Ascending aorta (tissue), 2 donors: ENCODE results near the gene CCDC33. TPM values are rescaled to one million over a fixed set of nuclear protein-coding genes. Genes with fewer than 3 reads are reported as not detected.

ENCODE experiments used
- DNase-seq, 2 donors: peaks; one replicate each; pipeline ENCODE4 v3.0.0-alpha.2; 2019; ENCODE audit warnings: low spot score in 2 of 2
- H3K27ac ChIP-seq, 2 donors: fragments of 200-600 bp; sonication (generic); one replicate each; pipeline ENCODE4 v1.5.1; 2016 to 2017; ENCODE audit warnings: mild to moderate bottlenecking in 1 of 2
- H3K27me3 ChIP-seq: fragments of 200-600 bp; sonication (generic); one replicate; pipeline ENCODE4 v1.5.1; 2017
- H3K36me3 ChIP-seq, 2 donors: fragments of 200-600 bp; sonication (generic); one replicate each; pipeline ENCODE4 v1.5.1; 2016
- H3K4me1 ChIP-seq, 2 donors: fragments of 200-600 bp; sonication (generic); one replicate each; pipeline ENCODE4 v1.5.1; 2016 to 2017; ENCODE audit warnings: mild to moderate bottlenecking in 1 of 2
- H3K4me3 ChIP-seq, 2 donors: fragments of 200-600 bp; sonication (generic); one replicate each; pipeline ENCODE4 v1.5.1; 2016 to 2017; ENCODE audit warnings: mild to moderate bottlenecking in 1 of 2
- H3K9me3 ChIP-seq, 2 donors: fragments of 200-600 bp; sonication (generic); one replicate each; pipeline ENCODE4 v1.5.1; 2016
- intact Hi-C: fragments of 100-400 bp; cut with DNase I; formaldehyde crosslinking; loops from one replicate; pipeline ENCODE4 v1.15.1; 2023
- total RNA-seq: library from RNA; depleted of rRNA; stranded (reverse); fragments of >200 nt; gene quantifications from one replicate; pipeline ENCODE4 v1.1.0, GENCODE V29; 2016
- TF ChIP-seq, protein P1 (sequence below), 3 experiments: fragments of 200-600 bp in 2 of 3; fragments of 450-650 bp in 1 of 3; sonication (generic) in 2 of 3; IDR thresholded peaks; one replicate each; pipeline ENCODE4 v1.5.1; 2016 to 2019; ENCODE audit warnings: antibody characterized with exemption in 3 of 3, mild to moderate bottlenecking in 1 of 3, moderate library complexity in 1 of 3

Gene CCDC33
- total RNA-seq, 1 donor from 2014 or later = not detected

DNA sequence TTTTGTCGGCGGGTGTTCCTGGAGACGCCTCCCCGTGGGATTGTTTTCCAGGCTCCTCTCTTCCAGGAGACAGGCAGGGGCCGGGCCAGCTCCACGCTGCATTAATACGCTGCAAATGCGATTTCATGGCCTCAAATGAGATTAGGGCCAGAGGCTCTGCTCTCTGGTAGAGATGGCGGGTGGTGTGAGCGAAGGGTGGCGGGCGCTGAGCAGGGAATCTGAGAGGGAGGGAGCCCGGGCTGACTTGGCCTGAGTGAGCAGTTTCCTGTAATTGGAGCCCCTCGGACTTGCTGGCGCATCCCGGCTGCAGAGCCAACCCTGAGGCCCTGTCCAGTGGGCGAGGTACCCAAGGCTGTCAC, 7.4 kb upstream of the CCDC33 start:
- Histone ChIP-seq H3K4me1 (peaks cover 2 to 4% of the 10 kb centered on the region in 2 donors), H3K27ac (no peak overlapping the region)
- intact Hi-C loops = no loop called here

DNA sequence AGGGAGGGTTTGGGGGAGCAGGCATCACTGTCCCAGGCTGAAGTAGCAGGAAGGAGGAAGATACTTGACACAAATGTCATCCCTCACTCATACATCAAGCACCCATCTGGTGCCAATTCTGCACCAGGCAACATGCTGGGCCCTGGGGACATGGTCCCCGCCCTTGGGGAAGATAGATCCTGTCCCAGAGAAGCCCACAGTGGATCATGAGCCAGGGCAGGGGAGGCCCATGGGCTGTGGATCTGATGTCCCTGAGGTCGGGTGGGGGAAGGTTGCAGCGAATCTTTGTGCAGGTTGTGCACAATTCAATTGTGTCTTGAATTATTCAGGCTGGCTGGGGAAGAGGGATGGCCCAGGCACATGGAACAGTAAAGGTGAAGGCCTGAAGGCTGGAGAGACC, 6.4 kb upstream of the CCDC33 start:
- H3K36me3 ChIP-seq = no peaks in the 10 kb centered on the region
- peaks cover 2 to 4% of the 10 kb centered on the region in 2 donors for H3K4me1 ChIP-seq
- H3K27ac ChIP-seq = no peak overlapping the region
- no peaks in the 10 kb centered on the region for H3K27me3 ChIP-seq
- H3K9me3 ChIP-seq = no peaks in the 10 kb centered on the region
- TF ChIP-seq, protein P1, sequence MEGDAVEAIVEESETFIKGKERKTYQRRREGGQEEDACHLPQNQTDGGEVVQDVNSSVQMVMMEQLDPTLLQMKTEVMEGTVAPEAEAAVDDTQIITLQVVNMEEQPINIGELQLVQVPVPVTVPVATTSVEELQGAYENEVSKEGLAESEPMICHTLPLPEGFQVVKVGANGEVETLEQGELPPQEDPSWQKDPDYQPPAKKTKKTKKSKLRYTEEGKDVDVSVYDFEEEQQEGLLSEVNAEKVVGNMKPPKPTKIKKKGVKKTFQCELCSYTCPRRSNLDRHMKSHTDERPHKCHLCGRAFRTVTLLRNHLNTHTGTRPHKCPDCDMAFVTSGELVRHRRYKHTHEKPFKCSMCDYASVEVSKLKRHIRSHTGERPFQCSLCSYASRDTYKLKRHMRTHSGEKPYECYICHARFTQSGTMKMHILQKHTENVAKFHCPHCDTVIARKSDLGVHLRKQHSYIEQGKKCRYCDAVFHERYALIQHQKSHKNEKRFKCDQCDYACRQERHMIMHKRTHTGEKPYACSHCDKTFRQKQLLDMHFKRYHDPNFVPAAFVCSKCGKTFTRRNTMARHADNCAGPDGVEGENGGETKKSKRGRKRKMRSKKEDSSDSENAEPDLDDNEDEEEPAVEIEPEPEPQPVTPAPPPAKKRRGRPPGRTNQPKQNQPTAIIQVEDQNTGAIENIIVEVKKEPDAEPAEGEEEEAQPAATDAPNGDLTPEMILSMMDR (IDR thresholded peaks at IDR 0.05) = no peak
- intact Hi-C loops = no loop called here
- H3K4me3 ChIP-seq = no peak overlapping the region
- DNase-seq = no peak

More for the DNA sequence above, 7.4 kb upstream of the CCDC33 start:
- H3K27me3 ChIP-seq = no peaks in the 10 kb centered on the region
- TF ChIP-seq, protein P1 (IDR thresholded peaks at IDR 0.05) = no peak
- no peak overlapping the region for H3K4me3 ChIP-seq
- no peak for DNase-seq
- no peaks in the 10 kb centered on the region for H3K9me3 ChIP-seq
- H3K36me3 ChIP-seq = no peaks in the 10 kb centered on the region

DNA sequence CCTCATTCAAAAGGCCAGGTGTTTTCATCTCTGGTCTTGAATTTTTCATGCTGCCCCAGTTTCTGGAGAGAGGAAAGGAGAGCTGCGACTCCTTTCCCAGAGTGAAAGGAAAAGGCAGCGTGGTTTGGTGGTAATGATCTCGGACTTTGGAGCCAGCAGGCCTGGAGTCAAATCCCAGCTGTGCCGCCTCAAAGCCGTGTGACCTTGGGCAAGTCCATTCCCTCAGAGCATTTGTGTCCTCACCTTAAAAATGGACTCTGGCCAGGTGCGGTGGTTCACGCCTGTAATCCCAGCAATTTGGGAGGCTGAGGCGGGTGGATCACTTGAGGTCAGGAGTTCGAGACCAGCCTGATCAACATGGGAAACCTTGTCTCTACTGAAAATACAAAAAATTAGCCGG, 4.7 kb upstream of the CCDC33 start:
- TF ChIP-seq, protein P1 (IDR thresholded peaks at IDR 0.05) = no peak
- Histone ChIP-seq H3K9me3 (no peaks in the 10 kb centered on the region), H3K27ac (no peak overlapping the region), H3K27me3 (no peaks in the 10 kb centered on the region), H3K36me3 (no peaks in the 10 kb centered on the region), H3K4me3 (no peak overlapping the region), H3K4me1 (peaks cover 2 to 4% of the 10 kb centered on the region in 2 donors)
- intact Hi-C loops = no loop called here
- DNase-seq = no peak

DNA sequence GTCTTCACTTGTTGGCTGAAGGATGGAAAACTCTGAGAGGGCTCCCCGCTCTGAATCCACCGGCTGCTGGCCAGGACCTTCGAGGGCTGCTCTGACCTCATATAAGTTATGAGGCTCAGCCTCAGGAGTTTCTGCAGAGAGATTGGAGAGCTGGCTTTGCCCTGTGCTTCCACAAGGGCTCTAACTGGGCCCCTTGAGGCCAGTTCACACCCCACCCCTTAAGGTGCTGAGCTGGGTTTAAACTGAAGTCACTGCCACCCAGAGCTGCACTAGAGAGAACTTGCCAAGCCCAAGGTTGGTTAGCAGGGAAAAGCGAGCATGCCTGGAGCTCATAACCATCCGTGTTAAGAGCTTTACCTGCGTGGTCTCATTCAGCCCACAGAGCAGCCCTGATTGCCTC, 2.8 kb upstream of the CCDC33 start:
- H3K27me3 ChIP-seq = no peaks in the 10 kb centered on the region
- TF ChIP-seq, protein P1 (IDR thresholded peaks at IDR 0.05) = no peak
- no peaks in the 10 kb centered on the region for H3K36me3 ChIP-seq
- no peaks in the 10 kb centered on the region for H3K9me3 ChIP-seq
- no peak overlapping the region for H3K4me3 ChIP-seq
- intact Hi-C loops = no loop called here
- H3K4me1 ChIP-seq = peaks cover 2 to 4% of the 10 kb centered on the region in 2 donors
- DNase-seq = no peak
- no peak overlapping the region for H3K27ac ChIP-seq

DNA sequence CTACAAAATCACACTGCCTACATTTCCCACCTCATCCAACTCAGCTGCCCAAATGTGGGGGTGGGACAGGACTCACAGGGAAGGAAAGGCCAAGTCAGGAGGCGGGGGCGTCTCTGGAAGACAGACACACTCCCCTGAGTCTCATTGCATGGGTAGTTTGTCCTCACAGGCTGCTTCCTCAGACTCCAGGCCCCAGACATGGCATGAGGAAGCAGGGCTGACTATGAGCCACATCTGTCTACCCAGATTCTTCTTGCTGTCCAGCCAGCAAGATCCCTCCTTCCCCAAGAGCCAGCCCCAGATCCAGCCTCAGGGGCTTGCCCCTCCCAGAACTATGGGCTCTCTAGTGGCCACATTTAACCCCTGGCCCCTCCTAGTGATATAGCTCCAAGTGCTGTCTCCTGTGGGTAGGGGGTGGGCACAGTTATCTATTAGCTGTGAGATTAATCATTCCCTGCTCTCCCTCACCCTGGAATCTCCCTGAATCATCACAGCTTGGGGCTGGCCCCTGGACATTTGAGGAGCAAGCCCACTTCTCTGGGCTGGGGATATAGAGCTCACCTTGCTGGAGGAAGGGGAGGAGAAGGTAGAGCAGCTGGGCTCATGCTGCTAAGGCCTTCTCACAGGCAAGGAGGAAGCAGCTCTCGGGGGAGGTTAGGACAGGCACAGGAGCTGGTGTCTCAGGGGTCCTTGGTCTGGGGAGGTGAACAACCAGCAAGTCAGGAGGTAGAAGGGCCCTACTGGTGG, 2.1 kb upstream of the CCDC33 start:
- Histone ChIP-seq H3K27ac (no peak overlapping the region), H3K27me3 (no peaks in the 10 kb centered on the region), H3K9me3 (no peaks in the 10 kb centered on the region), H3K4me3 (no peak overlapping the region), H3K4me1 (no peaks in the 10 kb centered on the region), H3K36me3 (no peaks in the 10 kb centered on the region)
- TF ChIP-seq, protein P1 (IDR thresholded peaks at IDR 0.05) = no peak
- intact Hi-C loops = no loop called here
- DNase-seq = no peak

DNA sequence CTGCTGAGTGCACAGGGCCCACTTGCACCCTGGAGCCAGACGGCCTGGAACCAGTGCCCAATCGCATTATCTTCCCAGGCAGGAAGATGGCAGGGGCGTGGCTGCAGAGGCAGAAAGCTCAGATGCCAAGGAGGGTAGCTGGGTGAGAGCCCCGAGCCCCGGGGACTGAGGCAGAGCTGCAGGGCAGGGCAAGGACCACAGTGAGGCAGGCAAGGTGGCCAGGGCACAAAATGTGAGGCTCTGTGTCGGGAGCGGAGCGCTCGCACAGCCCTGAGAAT, 1.6 kb upstream of the CCDC33 start:
- Histone ChIP-seq H3K27me3 (no peaks in the 10 kb centered on the region), H3K4me1 (peaks cover 3 to 4% of the 10 kb centered on the region in 2 donors), H3K27ac (no peak overlapping the region), H3K36me3 (no peaks in the 10 kb centered on the region), H3K9me3 (no peaks in the 10 kb centered on the region), H3K4me3 (no peak overlapping the region)
- intact Hi-C loops = no loop called here
- TF ChIP-seq, protein P1 (IDR thresholded peaks at IDR 0.05) = no peak
- DNase-seq = no peak
